HL-60 (cell line): Measurements from ENCODE around the gene UBE2J2.

ENCODE experiments used
- CTCF ChIP-seq: IDR thresholded peaks from one replicate; pipeline ENCODE4 v1.5.1; 2011; ENCODE audit warnings: low read length, control low read depth, inconsistent platforms; ENCODE audit not compliant: insufficient read depth
- GABPA ChIP-seq: IDR thresholded peaks from 2 replicates; pipeline ENCODE4 v1.6.1; 2012; ENCODE audit warnings: low read depth
- POLR2AphosphoS5 ChIP-seq: IDR thresholded peaks from 2 replicates; pipeline ENCODE4 v1.6.1; 2012; ENCODE audit warnings: low read depth
- SPI1 ChIP-seq: IDR thresholded peaks from 2 replicates; pipeline ENCODE4 v1.6.1; 2012; ENCODE audit warnings: low read depth, mild to moderate bottlenecking, borderline replicate concordance

- no peak for TF ChIP-seq CTCF
- no peak for TF ChIP-seq POLR2AphosphoS5
- no peak for TF ChIP-seq GABPA
- no peak for TF ChIP-seq SPI1
Measured at GRCh38 chr1:1278620-1279019, 5.0 kb upstream of the UBE2J2 start.
